ENCODE results near the gene COPE.

COPE gene

GRCh38 chr19:18856385-18857126, 62.6 kb downstream of the COPE start:
- no peak for DNase-seq (ENCODE audit: low spot score)
- no peaks in the 10 kb centered on the region for H3K27me3 Mint-ChIP-seq (ENCODE audit: low read depth)
- H3K4me1 Mint-ChIP-seq (ENCODE audit: low read depth): no peaks in the 10 kb centered on the region
- H3K9me3 Mint-ChIP-seq: no peaks in the 10 kb centered on the region
- H3K4me3 Mint-ChIP-seq: no peak overlapping the region
- no peak overlapping the region for H3K27ac Mint-ChIP-seq
- H3K36me3 Mint-ChIP-seq (ENCODE audit: low read depth): peaks cover 41% of the 10 kb centered on the region

GRCh38 chr19:18855647-18856384, 63.4 kb downstream of the COPE start:
- H3K4me3 Mint-ChIP-seq: no peak overlapping the region
- no peak for DNase-seq (ENCODE audit: low spot score)
- no peaks in the 10 kb centered on the region for H3K27me3 Mint-ChIP-seq (ENCODE audit: low read depth)
- H3K27ac Mint-ChIP-seq: no peak overlapping the region
- H3K4me1 Mint-ChIP-seq (ENCODE audit: low read depth): no peaks in the 10 kb centered on the region
- peaks cover 38% of the 10 kb centered on the region for H3K36me3 Mint-ChIP-seq (ENCODE audit: low read depth)
- no peaks in the 10 kb centered on the region for H3K9me3 Mint-ChIP-seq

DNA sequence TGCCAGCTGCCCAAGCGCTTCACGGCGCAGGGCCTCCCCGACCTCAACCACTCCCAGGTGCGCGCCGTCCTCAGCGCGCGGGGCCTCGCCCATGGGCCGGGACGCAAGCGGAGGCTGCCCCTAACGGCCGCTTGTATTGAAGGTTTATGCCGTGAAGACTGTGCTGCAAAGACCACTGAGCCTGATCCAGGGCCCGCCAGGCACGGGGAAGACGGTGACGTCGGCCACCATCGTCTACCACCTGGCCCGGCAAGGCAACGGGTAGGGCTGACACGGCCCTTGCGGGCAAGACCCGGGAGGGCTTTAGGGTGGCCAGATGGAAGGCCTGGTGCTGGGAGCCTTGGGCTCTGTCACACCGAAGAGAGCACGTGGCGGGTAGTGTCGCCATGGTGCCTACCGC, 64.2 kb downstream of the COPE start:
- Mint-ChIP-seq H3K27me3 (ENCODE audit: low read depth) (no peaks in the 10 kb centered on the region), H3K9me3 (no peaks in the 10 kb centered on the region), H3K27ac (no peak overlapping the region), H3K36me3 (ENCODE audit: low read depth) (peaks cover 39% of the 10 kb centered on the region), H3K4me1 (ENCODE audit: low read depth) (peaks cover 4% of the 10 kb centered on the region), H3K4me3 (no peak overlapping the region)
- DNase-seq (ENCODE audit: low spot score): no peak

- peaks cover 45% of the 10 kb centered on the region for H3K36me3 Mint-ChIP-seq (ENCODE audit: low read depth)
- H3K27me3 Mint-ChIP-seq (ENCODE audit: low read depth): no peaks in the 10 kb centered on the region
- no peak for DNase-seq (ENCODE audit: low spot score)
- no peak overlapping the region for H3K4me3 Mint-ChIP-seq
- H3K27ac Mint-ChIP-seq: no peak overlapping the region
- peaks cover 11% of the 10 kb centered on the region for H3K4me1 Mint-ChIP-seq (ENCODE audit: low read depth)
- H3K9me3 Mint-ChIP-seq: no peaks in the 10 kb centered on the region
Observed at GRCh38 chr19:18853755-18854427, 65.3 kb downstream of the COPE start.

DNA sequence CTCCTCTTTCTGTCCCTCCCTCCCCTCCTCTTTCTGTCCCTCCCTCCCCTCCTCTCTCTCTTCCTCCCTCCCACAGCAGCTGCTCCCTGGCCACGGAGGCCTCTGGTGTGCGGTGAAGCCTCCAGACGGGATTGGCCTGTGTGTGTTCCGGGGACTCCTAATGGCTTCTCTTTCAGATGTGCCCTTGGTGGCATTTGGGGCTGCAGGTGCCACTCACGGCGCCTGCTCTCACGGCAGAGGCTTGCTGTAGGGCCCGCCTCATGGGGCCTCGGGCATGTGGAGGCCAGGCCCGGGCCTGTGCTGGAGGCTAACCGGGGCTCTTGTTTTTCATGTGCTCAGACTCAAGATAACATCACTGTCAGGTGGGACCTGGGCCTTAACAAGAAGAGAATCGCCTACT, 66.5 kb downstream of the COPE start:
- no peaks in the 10 kb centered on the region for H3K27me3 Mint-ChIP-seq (ENCODE audit: low read depth)
- peaks cover 49% of the 10 kb centered on the region for H3K36me3 Mint-ChIP-seq (ENCODE audit: low read depth)
- no peak overlapping the region for H3K27ac Mint-ChIP-seq

DNA sequence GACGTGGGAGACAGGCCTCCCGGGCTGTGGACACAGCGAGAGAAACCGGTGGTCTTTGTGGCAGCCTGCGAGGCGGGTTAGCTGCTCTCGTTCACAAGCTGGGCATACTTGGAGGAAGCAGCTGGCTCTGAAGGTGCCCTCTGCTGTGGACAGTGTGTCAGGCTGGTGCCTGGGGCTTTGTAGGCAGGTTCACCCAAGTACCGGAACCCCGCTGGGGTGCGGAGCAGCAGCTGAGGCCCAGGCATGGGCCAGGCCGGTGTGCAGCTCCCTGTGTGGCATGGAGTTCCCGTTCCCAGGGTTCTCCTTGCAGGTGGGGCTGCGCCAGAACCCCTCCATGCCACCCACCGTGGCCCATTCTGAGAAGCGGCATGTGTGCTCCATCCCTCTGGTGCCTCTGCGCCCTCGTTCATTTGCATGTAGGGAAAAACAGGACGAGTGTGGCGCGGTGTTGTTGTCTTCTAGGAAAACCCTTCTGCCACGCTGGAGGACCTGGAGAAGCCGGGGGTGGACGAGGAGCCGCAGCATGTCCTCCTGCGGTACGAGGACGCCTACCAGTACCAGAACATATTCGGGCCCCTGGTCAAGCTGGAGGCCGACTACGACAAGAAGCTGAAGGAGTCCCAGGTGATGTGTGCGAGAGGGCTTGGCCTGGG, 67.4 kb downstream of the COPE start:
- H3K4me3 Mint-ChIP-seq: no peak overlapping the region
- no peak for DNase-seq (ENCODE audit: low spot score)
- peaks cover 52% of the 10 kb centered on the region for H3K36me3 Mint-ChIP-seq (ENCODE audit: low read depth)
- no peaks in the 10 kb centered on the region for H3K9me3 Mint-ChIP-seq
- peaks cover 22% of the 10 kb centered on the region for H3K4me1 Mint-ChIP-seq (ENCODE audit: low read depth)
- no peak overlapping the region for H3K27ac Mint-ChIP-seq
- H3K27me3 Mint-ChIP-seq (ENCODE audit: low read depth): no peaks in the 10 kb centered on the region

More for the DNA sequence above, 66.5 kb downstream of the COPE start:
- Mint-ChIP-seq H3K4me3 (no peak overlapping the region), H3K9me3 (no peaks in the 10 kb centered on the region), H3K4me1 (ENCODE audit: low read depth) (peaks cover 16% of the 10 kb centered on the region)
- no peak for DNase-seq (ENCODE audit: low spot score)

- Mint-ChIP-seq H3K27ac (peak overlapping the region; percentile 60), H3K4me1 (ENCODE audit: low read depth) (peaks cover 25% of the 10 kb centered on the region), H3K4me3 (no peak overlapping the region), H3K9me3 (no peaks in the 10 kb centered on the region), H3K27me3 (ENCODE audit: low read depth) (no peaks in the 10 kb centered on the region), H3K36me3 (ENCODE audit: low read depth) (peaks cover 48% of the 10 kb centered on the region)
- DNase-seq (ENCODE audit: low spot score): no peak
Observed at GRCh38 chr19:18850471-18851375, 68.5 kb downstream of the COPE start.

GRCh38 chr19:18849838-18850400, 69.3 kb downstream of the COPE start:
- no peaks in the 10 kb centered on the region for H3K27me3 Mint-ChIP-seq (ENCODE audit: low read depth)
- H3K4me3 Mint-ChIP-seq: peak overlapping the region; percentile 48
- H3K27ac Mint-ChIP-seq: peak overlapping the region; percentile 65
- peaks cover 46% of the 10 kb centered on the region for H3K36me3 Mint-ChIP-seq (ENCODE audit: low read depth)
- no peaks in the 10 kb centered on the region for H3K9me3 Mint-ChIP-seq
- no peak for DNase-seq (ENCODE audit: low spot score)
- H3K4me1 Mint-ChIP-seq (ENCODE audit: low read depth): peaks cover 31% of the 10 kb centered on the region

Measured in T-helper 2 cell treated with Interferon-gamma antibody and Interleukin-4, amounts not matched to agents 5 μg/mL and 100 μg/mL, for 36 hours (primary cell).